Measurements from ENCODE around the gene TEX26. TPM values are rescaled to one million over a fixed set of nuclear protein-coding genes. Genes with fewer than 3 reads are reported as not detected.

Gene TEX26
- polyA plus RNA-seq, 1 of the 3 experiments (the other 2 are of a cell fraction), result not detected

GRCh38 chr13:30920162-30920909 is 12.1 kb upstream of the TEX26 start:
- WGBS (ENCODE audit: low lambda C conversion rate), result 78% methylated on average over 5 of the region's 5 CpGs
- Histone ChIP-seq H3K27me3 (ENCODE audit: insufficient read depth) (no peaks in the 10 kb centered on the region), H3K9ac (no peak overlapping the region), H3K27ac (ENCODE audit: low read depth in 2 of 2, low read length in 1 of 2) (no peak overlapping the region), H3K79me2 (ENCODE audit: insufficient read depth) (no peaks in the 10 kb centered on the region), H4K20me1 (ENCODE audit: insufficient read depth) (no peaks in the 10 kb centered on the region), H3K4me1 (ENCODE audit: control insufficient read depth in 1 of 2, insufficient read depth in 2 of 2, low read depth in 1 of 2, low read length in 1 of 2) (peaks cover 0 to 25% of the 10 kb centered on the region in 2 experiments; a peak in 2 of 4 replicates), H3K9me2 (no peaks in the 10 kb centered on the region), H3K9me3 (no peaks in the 10 kb centered on the region), H2AFZ (ENCODE audit: low read depth) (no peak overlapping the region), H3K4me3 (ENCODE audit: low read depth in 2 of 2, low read length in 1 of 2) (no peak overlapping the region), H3K4me2 (no peak overlapping the region), H3K36me3 (replicated peaks in 1 of 2; ENCODE audit: control insufficient read depth in 1 of 2, insufficient read depth in 2 of 2, low read length in 1 of 2) (no peaks in the 10 kb centered on the region), H3F3A (replicated peaks; ENCODE audit: insufficient read depth) (no peaks in the 10 kb centered on the region)
- TF ChIP-seq GABPA (IDR thresholded peaks at IDR 0.05; ENCODE audit: low read depth) (no peak), RCOR1 (IDR thresholded peaks at IDR 0.05; ENCODE audit: low read length) (no peak), FOXJ3 (CRISPR knock-in tag; IDR thresholded peaks at IDR 0.05) (no peak), TAF1 (IDR thresholded peaks at IDR 0.05; ENCODE audit: borderline replicate concordance, low read depth, low read length) (no peak), MAX (IDR thresholded peaks at IDR 0.05; ENCODE audit: low read depth) (no peak), USF2 (IDR thresholded peaks at IDR 0.05; ENCODE audit: borderline replicate concordance, low read depth, low read length) (no peak)
- ChIA-PET POLR2A (no interaction called here), CTCF (interaction anchor here (1.3 to 1.6 kb wide), 2 partner anchors 14 to 28 kb away, joined by 3 read pairs; no protein-coding TSS in a partner anchor)
- no peak for DNase-seq

GRCh38 chr13:30923418-30923817 is 9.0 kb upstream of the TEX26 start:
- no peak overlapping the region for H3K9ac ChIP-seq
- POLR2A ChIA-PET, result no interaction called here

More at GRCh38 chr13:30923418-30923817, 9.0 kb upstream of the TEX26 start:
- Histone ChIP-seq H3K4me2 (no peak overlapping the region), H3K27me3 (ENCODE audit: insufficient read depth) (no peaks in the 10 kb centered on the region), H3F3A (replicated peaks; ENCODE audit: insufficient read depth) (no peaks in the 10 kb centered on the region), H3K27ac (ENCODE audit: low read depth in 2 of 2, low read length in 1 of 2) (no peak overlapping the region), H3K79me2 (ENCODE audit: insufficient read depth) (no peaks in the 10 kb centered on the region), H3K4me1 (ENCODE audit: control insufficient read depth in 1 of 2, insufficient read depth in 2 of 2, low read depth in 1 of 2, low read length in 1 of 2) (peaks cover 0 to 7% of the 10 kb centered on the region in 2 experiments; a peak in 2 of 4 replicates), H2AFZ (ENCODE audit: low read depth) (no peak overlapping the region), H3K4me3 (ENCODE audit: low read depth in 2 of 2, low read length in 1 of 2) (no peak overlapping the region), H4K20me1 (ENCODE audit: insufficient read depth) (no peaks in the 10 kb centered on the region), H3K9me2 (no peaks in the 10 kb centered on the region), H3K9me3 (no peaks in the 10 kb centered on the region), H3K36me3 (replicated peaks in 1 of 2; ENCODE audit: control insufficient read depth in 1 of 2, insufficient read depth in 2 of 2, low read length in 1 of 2) (no peaks in the 10 kb centered on the region)
- no peak for DNase-seq
- CTCF ChIA-PET, result interaction anchor here (0.9 kb wide), 1 partner anchor 12 kb away, joined by 3 read pairs; no protein-coding TSS in a partner anchor
- no peak for TF ChIP-seq RXRA (IDR thresholded peaks at IDR 0.05; ENCODE audit: borderline replicate concordance, low read depth)
- no peak for TF ChIP-seq CHD2 (IDR thresholded peaks at IDR 0.05; ENCODE audit: low read length, partially characterized antibody)
- no peak for TF ChIP-seq SMC3 (IDR thresholded peaks at IDR 0.05; ENCODE audit: low read depth, low read length)
- TF ChIP-seq GABPA (IDR thresholded peaks at IDR 0.05; ENCODE audit: low read depth), result no peak
- no peak for TF ChIP-seq YY1 (IDR thresholded peaks at IDR 0.05; ENCODE audit: low read depth)
- no peak for TF ChIP-seq TEAD4 (IDR thresholded peaks at IDR 0.05; ENCODE audit: borderline replicate concordance, insufficient read depth)
- TF ChIP-seq EP300 (IDR thresholded peaks at IDR 0.05; ENCODE audit: borderline replicate concordance in 1 of 2, low read depth in 1 of 2, low read length in 1 of 2), result no peak
- TF ChIP-seq FOSL2 (IDR thresholded peaks at IDR 0.05; ENCODE audit: borderline replicate concordance, low read depth), result no peak
- 89% methylated on average over 1 of the region's 1 CpG for WGBS (ENCODE audit: low lambda C conversion rate)

Measured in SK-N-SH (cell line).